K562 (cell line): ENCODE data around the gene CELA1. TPM values are rescaled to one million over a fixed set of nuclear protein-coding genes. Genes with fewer than 3 reads are reported as not detected.

Source experiments
- ATF4 ChIP-seq: fragments of 450-650 bp; formaldehyde crosslinking; IDR thresholded peaks from 2 replicates; pipeline ENCODE4 v1.4.0; 2022; ENCODE audit warnings: mild to moderate bottlenecking, moderate library complexity
- CLOCK ChIP-seq: fragments of 250-450 bp; sonication (Bioruptor Pico); IDR thresholded peaks from 2 replicates; pipeline ENCODE4 v1.4.0; 2020; ENCODE audit warnings: mild to moderate bottlenecking, moderate library complexity, borderline replicate concordance
- MITF ChIP-seq: IDR thresholded peaks from 2 replicates; pipeline ENCODE4 v1.6.1; 2014; ENCODE audit warnings: antibody characterized with exemption
- NFATC3 ChIP-seq: fragments of 450-650 bp; IDR thresholded peaks from 2 replicates; pipeline ENCODE4 v1.6.1; 2017; ENCODE audit warnings: mild to moderate bottlenecking
- POLR2A ChIP-seq: fragments of 450-650 bp; conservative IDR thresholded peaks from 2 replicates; pipeline ENCODE4 v1.6.1; 2016
- RFX5 ChIP-seq: IDR thresholded peaks from 2 replicates; pipeline ENCODE4 v1.6.1; 2011; ENCODE audit warnings: low read depth, mild to moderate bottlenecking, improper control_type of control experiment, low read length
- TRIM28 ChIP-seq: fragments of 450-650 bp; IDR thresholded peaks from 2 replicates; pipeline ENCODE4 v1.6.1; 2017
- ZBTB7A ChIP-seq: IDR thresholded peaks from 2 replicates; pipeline ENCODE4 v1.6.1; 2011; ENCODE audit warnings: low read depth, mild to moderate bottlenecking, low read length, moderate library complexity, borderline replicate concordance; ENCODE audit not compliant: control insufficient read depth
- ZNF12 ChIP-seq: sonication (generic); formaldehyde crosslinking; IDR thresholded peaks from 2 replicates; pipeline ENCODE4 v1.4.0; 2020; ENCODE audit warnings: mild to moderate bottlenecking, missing genetic modification reagents
- ZNF146 ChIP-seq: IDR thresholded peaks from one replicate; pipeline ENCODE4 v1.6.1; 2018; ENCODE audit warnings: missing compliant biosample characterization; ENCODE audit not compliant: unreplicated experiment
- polyA plus RNA-seq, 8 experiments: library from polyadenylated mRNA; depleted of rRNA in 4 of 8; stranded (reverse) in 5 of 8; unstranded in 3 of 8; fragments of >200 nt; fragmentation: Nextera tagmentation in 2 of 8; fragmentation: Illumina TruSeq in 1 of 8; extraction: Ambion mirVana in 2 of 8; extraction: Trizol in 1 of 8; gene quantifications; 2 replicates each; pipeline versions ENCODE4 v1.2.1 to v1.2.3, GENCODE V29; 2011 to 2014; ENCODE audit warnings: inconsistent platforms in 1 of 8, missing spikeins in 1 of 8
- total RNA-seq, 7 experiments: library from RNA; depleted of rRNA in 6 of 7; stranded (reverse); fragments of >200 nt in 6 of 7; fragmentation: Illumina TruSeq in 2 of 7; extraction: Trizol in 2 of 7; gene quantifications; 2 replicates each; pipeline versions ENCODE4 v1.2.1 to v1.2.3, GENCODE V29; 2011 to 2021; ENCODE audit warnings: low replicate concordance in 1 of 7
- TF ChIP-seq, protein P1 (sequence below): IDR thresholded peaks from 2 replicates; pipeline ENCODE4 v1.6.1; 2011; ENCODE audit not compliant: insufficient read length; ENCODE audit errors: extremely low read depth
- TF ChIP-seq, protein P2 (sequence below): sonication (generic); formaldehyde crosslinking; IDR thresholded peaks from 2 replicates; pipeline ENCODE4 v1.8.1; 2023; ENCODE audit warnings: missing genetic modification reagents, mild to moderate bottlenecking, borderline replicate concordance
- TF ChIP-seq, protein P3 (sequence below): fragments of 450-650 bp; IDR thresholded peaks from 2 replicates; pipeline ENCODE4 v1.6.1; 2018; ENCODE audit not compliant: partially characterized antibody

Gene CELA1
- total and polyA plus RNA-seq, 9 of the 15 experiments (the other 6 are each of a cell fraction or from before 2014, with no cell fraction given), result 0.06 to 0.27 (median 0.22) TPM; not detected in 6

DNA sequence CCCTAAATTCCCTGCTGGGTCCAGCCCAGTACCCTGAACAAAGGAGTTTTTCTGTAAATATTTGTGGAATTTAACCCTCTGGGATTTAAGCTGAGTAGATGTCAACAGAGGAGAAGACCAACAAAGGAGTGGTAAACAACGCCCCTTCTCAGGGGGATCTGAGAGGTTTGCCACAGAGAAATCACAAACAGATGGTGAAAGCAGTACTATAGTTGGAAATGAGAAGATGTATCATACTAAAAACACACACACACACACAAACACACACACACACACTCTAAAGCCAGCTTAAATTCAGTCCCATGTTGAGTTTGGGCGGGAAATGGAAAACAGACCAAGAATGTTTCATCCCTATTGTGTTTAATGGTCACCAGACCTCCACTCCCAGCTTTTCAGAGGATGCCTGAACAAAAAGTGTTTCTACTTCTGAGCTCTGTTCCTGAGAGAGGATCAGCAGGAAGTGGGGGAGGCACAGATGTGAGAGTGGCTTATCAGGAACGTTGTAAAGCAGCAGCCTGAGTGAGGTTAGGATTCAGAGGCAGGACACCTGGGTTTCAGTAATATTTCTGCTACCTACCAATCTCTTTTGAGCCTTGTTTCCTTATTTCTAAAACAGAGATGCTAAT lies 25.7 kb downstream of the CELA1 start (continued):
- TF ChIP-seq CLOCK, result no peak
- no peak for TF ChIP-seq MITF
- TF ChIP-seq ZNF146, result no peak
- no peak for TF ChIP-seq TRIM28
- no peak for TF ChIP-seq NFATC3
- TF ChIP-seq ZBTB7A, result no peak
- no peak for TF ChIP-seq RFX5
- no peak for TF ChIP-seq ZNF12 (CRISPR knock-in tag)
- no peak for TF ChIP-seq ATF4 (CRISPR knock-in tag)
- TF ChIP-seq, protein P1, sequence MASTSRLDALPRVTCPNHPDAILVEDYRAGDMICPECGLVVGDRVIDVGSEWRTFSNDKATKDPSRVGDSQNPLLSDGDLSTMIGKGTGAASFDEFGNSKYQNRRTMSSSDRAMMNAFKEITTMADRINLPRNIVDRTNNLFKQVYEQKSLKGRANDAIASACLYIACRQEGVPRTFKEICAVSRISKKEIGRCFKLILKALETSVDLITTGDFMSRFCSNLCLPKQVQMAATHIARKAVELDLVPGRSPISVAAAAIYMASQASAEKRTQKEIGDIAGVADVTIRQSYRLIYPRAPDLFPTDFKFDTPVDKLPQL, result no peak
- TF ChIP-seq, protein P2, sequence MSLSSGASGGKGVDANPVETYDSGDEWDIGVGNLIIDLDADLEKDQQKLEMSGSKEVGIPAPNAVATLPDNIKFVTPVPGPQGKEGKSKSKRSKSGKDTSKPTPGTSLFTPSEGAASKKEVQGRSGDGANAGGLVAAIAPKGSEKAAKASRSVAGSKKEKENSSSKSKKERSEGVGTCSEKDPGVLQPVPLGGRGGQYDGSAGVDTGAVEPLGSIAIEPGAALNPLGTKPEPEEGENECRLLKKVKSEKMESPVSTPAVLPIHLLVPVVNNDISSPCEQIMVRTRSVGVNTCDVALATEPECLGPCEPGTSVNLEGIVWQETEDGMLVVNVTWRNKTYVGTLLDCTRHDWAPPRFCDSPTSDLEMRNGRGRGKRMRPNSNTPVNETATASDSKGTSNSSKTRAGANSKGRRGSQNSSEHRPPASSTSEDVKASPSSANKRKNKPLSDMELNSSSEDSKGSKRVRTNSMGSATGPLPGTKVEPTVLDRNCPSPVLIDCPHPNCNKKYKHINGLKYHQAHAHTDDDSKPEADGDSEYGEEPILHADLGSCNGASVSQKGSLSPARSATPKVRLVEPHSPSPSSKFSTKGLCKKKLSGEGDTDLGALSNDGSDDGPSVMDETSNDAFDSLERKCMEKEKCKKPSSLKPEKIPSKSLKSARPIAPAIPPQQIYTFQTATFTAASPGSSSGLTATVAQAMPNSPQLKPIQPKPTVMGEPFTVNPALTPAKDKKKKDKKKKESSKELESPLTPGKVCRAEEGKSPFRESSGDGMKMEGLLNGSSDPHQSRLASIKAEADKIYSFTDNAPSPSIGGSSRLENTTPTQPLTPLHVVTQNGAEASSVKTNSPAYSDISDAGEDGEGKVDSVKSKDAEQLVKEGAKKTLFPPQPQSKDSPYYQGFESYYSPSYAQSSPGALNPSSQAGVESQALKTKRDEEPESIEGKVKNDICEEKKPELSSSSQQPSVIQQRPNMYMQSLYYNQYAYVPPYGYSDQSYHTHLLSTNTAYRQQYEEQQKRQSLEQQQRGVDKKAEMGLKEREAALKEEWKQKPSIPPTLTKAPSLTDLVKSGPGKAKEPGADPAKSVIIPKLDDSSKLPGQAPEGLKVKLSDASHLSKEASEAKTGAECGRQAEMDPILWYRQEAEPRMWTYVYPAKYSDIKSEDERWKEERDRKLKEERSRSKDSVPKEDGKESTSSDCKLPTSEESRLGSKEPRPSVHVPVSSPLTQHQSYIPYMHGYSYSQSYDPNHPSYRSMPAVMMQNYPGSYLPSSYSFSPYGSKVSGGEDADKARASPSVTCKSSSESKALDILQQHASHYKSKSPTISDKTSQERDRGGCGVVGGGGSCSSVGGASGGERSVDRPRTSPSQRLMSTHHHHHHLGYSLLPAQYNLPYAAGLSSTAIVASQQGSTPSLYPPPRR (CRISPR knock-in tag), result no peak
- TF ChIP-seq POLR2A, result 0 out of 2 replicates have a peak, but pooled peaks have one; percentile 53
- TF ChIP-seq, protein P3, sequence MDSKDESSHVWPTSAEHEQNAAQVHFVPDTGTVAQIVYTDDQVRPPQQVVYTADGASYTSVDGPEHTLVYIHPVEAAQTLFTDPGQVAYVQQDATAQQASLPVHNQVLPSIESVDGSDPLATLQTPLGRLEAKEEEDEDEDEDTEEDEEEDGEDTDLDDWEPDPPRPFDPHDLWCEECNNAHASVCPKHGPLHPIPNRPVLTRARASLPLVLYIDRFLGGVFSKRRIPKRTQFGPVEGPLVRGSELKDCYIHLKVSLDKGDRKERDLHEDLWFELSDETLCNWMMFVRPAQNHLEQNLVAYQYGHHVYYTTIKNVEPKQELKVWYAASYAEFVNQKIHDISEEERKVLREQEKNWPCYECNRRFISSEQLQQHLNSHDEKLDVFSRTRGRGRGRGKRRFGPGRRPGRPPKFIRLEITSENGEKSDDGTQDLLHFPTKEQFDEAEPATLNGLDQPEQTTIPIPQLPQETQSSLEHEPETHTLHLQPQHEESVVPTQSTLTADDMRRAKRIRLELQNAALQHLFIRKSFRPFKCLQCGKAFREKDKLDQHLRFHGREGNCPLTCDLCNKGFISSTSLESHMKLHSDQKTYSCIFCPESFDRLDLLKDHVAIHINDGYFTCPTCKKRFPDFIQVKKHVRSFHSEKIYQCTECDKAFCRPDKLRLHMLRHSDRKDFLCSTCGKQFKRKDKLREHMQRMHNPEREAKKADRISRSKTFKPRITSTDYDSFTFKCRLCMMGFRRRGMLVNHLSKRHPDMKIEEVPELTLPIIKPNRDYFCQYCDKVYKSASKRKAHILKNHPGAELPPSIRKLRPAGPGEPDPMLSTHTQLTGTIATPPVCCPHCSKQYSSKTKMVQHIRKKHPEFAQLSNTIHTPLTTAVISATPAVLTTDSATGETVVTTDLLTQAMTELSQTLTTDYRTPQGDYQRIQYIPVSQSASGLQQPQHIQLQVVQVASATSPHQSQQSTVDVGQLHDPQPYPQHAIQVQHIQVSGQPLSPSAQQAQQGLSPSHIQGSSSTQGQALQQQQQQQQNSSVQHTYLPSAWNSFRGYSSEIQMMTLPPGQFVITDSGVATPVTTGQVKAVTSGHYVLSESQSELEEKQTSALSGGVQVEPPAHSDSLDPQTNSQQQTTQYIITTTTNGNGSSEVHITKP, result no peak
